Neural cell (in vitro differentiated cells): ENCODE results near the gene VMAC. TPM values are rescaled to one million over a fixed set of nuclear protein-coding genes. Genes with fewer than 3 reads are reported as not detected.
"Not testable (repeated sequence)": the region's sequence is repeated elsewhere in the genome, so short reads cannot be mapped to it uniquely, and the experiment has no call there.

Experiments used
- H2AFZ ChIP-seq: fragments of 200-600, 300-800 bp; sonication (generic), shearing (Covaris generic); 2 replicates; pipeline ENCODE4 v1.6.0; 2014; ENCODE audit warnings: low read depth, mild to moderate bottlenecking, antibody characterized with exemption, low read length, moderate library complexity
- H3F3A ChIP-seq: fragments of 200-600 bp; shearing (Covaris generic); 2 replicates; pipeline ENCODE4 v1.6.1; 2016; ENCODE audit warnings: mild to moderate bottlenecking, moderate library complexity, mixed read lengths, antibody characterized with exemption, low read length; ENCODE audit not compliant: insufficient read depth, poor library complexity, severe bottlenecking
- H3K27ac ChIP-seq: fragments of 200-600, 300-800 bp; sonication (generic), shearing (Covaris generic); 2 replicates; pipeline ENCODE4 v1.5.1; 2014; ENCODE audit warnings: mild to moderate bottlenecking, low read length, moderate library complexity
- H3K27me3 ChIP-seq: fragments of 300-800, 200-600 bp; sonication (generic), shearing (Covaris generic); 2 replicates; pipeline ENCODE4 v1.6.0; 2014; ENCODE audit warnings: mild to moderate bottlenecking, low read depth, low read length, moderate library complexity; ENCODE audit not compliant: insufficient read depth
- H3K36me3 ChIP-seq: fragments of 300-800, 200-600 bp; sonication (generic), shearing (Covaris generic); 2 replicates; pipeline ENCODE4 v1.5.1; 2014; ENCODE audit warnings: mild to moderate bottlenecking, antibody characterized with exemption, low read length, moderate library complexity; ENCODE audit not compliant: insufficient read depth
- H3K4me2 ChIP-seq: fragments of 300-800, 200-600 bp; sonication (generic), shearing (Covaris generic); 2 replicates; pipeline ENCODE4 v1.6.0; 2014; ENCODE audit warnings: mild to moderate bottlenecking, low read length
- H3K4me3 ChIP-seq: fragments of 300-800, 200-600 bp; sonication (generic), shearing (Covaris generic); 2 replicates; pipeline ENCODE4 v1.5.1; 2014; ENCODE audit warnings: mild to moderate bottlenecking, low read length, moderate library complexity
- H3K79me2 ChIP-seq: fragments of 200-600 bp; shearing (Covaris generic); replicated peaks from 2 replicates; pipeline ENCODE4 v1.6.0; 2014; ENCODE audit warnings: mild to moderate bottlenecking, low read length, moderate library complexity; ENCODE audit not compliant: insufficient read depth
- H3K9ac ChIP-seq: fragments of 300-800, 200-600 bp; sonication (generic), shearing (Covaris generic); 2 replicates; pipeline ENCODE4 v1.6.1; 2016; ENCODE audit warnings: mild to moderate bottlenecking, low read length, mixed read lengths
- H3K9me2 ChIP-seq: fragments of 200-600 bp; shearing (Covaris generic); 2 replicates; pipeline ENCODE4 v1.6.1; 2016; ENCODE audit warnings: mild to moderate bottlenecking, low read length, mixed read lengths; ENCODE audit not compliant: insufficient read depth
- H3K9me3 ChIP-seq: fragments of 200-600, 300-800 bp; sonication (generic), shearing (Covaris generic); 2 replicates; pipeline ENCODE4 v1.6.1; 2016; ENCODE audit warnings: mild to moderate bottlenecking, mixed run types, low read length, moderate library complexity, mixed read lengths
- H4K20me1 ChIP-seq: fragments of 200-600 bp; shearing (Covaris generic); 2 replicates; pipeline ENCODE4 v1.6.1; 2016; ENCODE audit warnings: mild to moderate bottlenecking, mixed run types; ENCODE audit not compliant: insufficient read depth
- EP300 ChIP-seq: fragments of 450-650 bp; conservative IDR thresholded peaks from 2 replicates; pipeline ENCODE4 v1.6.1; 2014; ENCODE audit warnings: antibody characterized with exemption, mild to moderate bottlenecking, moderate library complexity; ENCODE audit not compliant: poor library complexity, severe bottlenecking
- EZH2 ChIP-seq: fragments of 200-600, 300-800 bp; shearing (Covaris generic), sonication (generic); IDR thresholded peaks from 2 replicates; pipeline ENCODE4 v1.6.1; 2014; ENCODE audit warnings: antibody characterized with exemption, low read length, borderline replicate concordance, mild to moderate bottlenecking; ENCODE audit not compliant: insufficient read depth, poor library complexity, severe bottlenecking
- MXI1 ChIP-seq: fragments of 450-650 bp; conservative IDR thresholded peaks from 2 replicates; pipeline ENCODE4 v1.6.1; 2014; ENCODE audit warnings: antibody characterized with exemption, mild to moderate bottlenecking; ENCODE audit not compliant: poor library complexity, severe bottlenecking
- POLR2AphosphoS5 ChIP-seq: IDR thresholded peaks from 2 replicates; pipeline ENCODE4 v1.6.1; 2012
- RAD21 ChIP-seq: fragments of 450-650 bp; conservative IDR thresholded peaks from 2 replicates; pipeline ENCODE4 v1.6.1; 2014; ENCODE audit warnings: antibody characterized with exemption, mild to moderate bottlenecking, moderate library complexity
- SMC3 ChIP-seq: fragments of 450-650 bp; conservative IDR thresholded peaks from 2 replicates; pipeline ENCODE4 v1.6.1; 2014; ENCODE audit warnings: antibody characterized with exemption, mild to moderate bottlenecking, moderate library complexity; ENCODE audit not compliant: poor library complexity
- polyA plus RNA-seq: library from polyadenylated mRNA; depleted of rRNA; stranded (reverse); fragments of >200 nt; gene quantifications from 2 replicates; pipeline ENCODE4 v1.2.3, GENCODE V29; 2014
- TF ChIP-seq, protein P1 (sequence below): fragments of 450-650 bp; IDR thresholded peaks from 2 replicates; pipeline ENCODE4 v1.5.1; 2014; ENCODE audit warnings: antibody characterized with exemption, mild to moderate bottlenecking, moderate library complexity; ENCODE audit not compliant: poor library complexity, severe bottlenecking

Gene VMAC
- polyA plus RNA-seq, 1 donor from 2014 or later, result 6.0 TPM

DNA sequence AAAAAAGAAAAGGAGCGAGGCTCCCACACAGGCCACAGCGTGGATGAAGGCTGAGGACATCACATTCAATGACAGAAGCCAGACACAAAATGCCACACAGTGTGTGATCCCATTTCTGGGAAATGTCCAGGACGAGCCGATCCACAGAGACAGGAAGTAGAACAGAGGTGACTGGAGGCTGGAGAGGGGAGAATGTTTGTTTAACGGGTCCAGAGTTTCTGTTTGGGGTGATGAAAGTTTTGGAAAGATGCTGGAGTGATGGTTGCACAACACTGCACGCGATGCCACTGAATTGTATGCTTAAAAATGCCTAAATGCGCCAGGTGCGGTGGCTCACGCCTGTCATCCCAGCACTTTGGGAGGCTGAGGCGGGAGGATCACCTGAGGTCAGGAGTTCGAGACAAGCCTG lies 33.7 kb upstream of the VMAC start:
- no peaks in the 10 kb centered on the region for H3K27me3 ChIP-seq
- no peak overlapping the region for H3K27ac ChIP-seq
- no peak overlapping the region for H3K9ac ChIP-seq
- H3K4me2 ChIP-seq, result no peak overlapping the region
- H3K79me2 ChIP-seq, result no peaks in the 10 kb centered on the region
- no peak overlapping the region for H2AFZ ChIP-seq
- no peaks in the 10 kb centered on the region for H4K20me1 ChIP-seq
- no peak overlapping the region for H3K4me3 ChIP-seq
- no peaks in the 10 kb centered on the region for H3F3A ChIP-seq
- H3K9me3 ChIP-seq, result no peaks in the 10 kb centered on the region
- H3K9me2 ChIP-seq, result no peaks in the 10 kb centered on the region
- H3K36me3 ChIP-seq, result no peaks in the 10 kb centered on the region
- no peak for TF ChIP-seq RAD21
- TF ChIP-seq, protein P1, sequence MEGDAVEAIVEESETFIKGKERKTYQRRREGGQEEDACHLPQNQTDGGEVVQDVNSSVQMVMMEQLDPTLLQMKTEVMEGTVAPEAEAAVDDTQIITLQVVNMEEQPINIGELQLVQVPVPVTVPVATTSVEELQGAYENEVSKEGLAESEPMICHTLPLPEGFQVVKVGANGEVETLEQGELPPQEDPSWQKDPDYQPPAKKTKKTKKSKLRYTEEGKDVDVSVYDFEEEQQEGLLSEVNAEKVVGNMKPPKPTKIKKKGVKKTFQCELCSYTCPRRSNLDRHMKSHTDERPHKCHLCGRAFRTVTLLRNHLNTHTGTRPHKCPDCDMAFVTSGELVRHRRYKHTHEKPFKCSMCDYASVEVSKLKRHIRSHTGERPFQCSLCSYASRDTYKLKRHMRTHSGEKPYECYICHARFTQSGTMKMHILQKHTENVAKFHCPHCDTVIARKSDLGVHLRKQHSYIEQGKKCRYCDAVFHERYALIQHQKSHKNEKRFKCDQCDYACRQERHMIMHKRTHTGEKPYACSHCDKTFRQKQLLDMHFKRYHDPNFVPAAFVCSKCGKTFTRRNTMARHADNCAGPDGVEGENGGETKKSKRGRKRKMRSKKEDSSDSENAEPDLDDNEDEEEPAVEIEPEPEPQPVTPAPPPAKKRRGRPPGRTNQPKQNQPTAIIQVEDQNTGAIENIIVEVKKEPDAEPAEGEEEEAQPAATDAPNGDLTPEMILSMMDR, result no peak
- TF ChIP-seq SMC3, result no peak
- no peak for TF ChIP-seq POLR2AphosphoS5
- no peak for TF ChIP-seq EP300

DNA sequence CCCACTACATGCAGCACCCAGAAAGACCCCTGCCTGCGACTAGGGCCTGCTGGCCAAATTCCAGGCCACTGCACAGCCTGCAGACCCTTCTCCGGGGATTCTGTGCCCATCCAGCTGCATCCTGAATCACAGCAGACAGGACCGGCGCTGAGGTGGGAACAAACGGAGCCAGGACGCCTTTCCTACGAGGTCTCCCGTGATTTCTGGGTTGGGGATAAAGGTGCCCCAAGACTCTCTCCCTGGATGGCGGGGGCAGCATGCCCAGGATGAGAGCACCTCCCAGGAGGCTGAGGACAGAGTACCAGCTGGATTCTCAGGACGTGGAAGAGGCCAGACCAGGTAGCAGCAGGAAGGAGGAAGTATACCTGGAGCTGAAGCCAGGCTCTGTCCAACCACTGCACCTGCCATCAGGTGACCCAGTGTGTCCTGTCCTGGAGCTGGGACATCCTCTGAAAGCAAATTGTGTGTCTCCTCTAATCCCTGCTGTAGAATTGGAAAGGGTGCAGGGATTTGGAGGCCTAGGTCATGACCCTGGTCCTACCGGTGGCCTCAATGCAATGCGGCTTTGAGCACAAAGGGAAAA lies 31.0 kb upstream of the VMAC start:
- TF ChIP-seq, protein P1, result no peak
- TF ChIP-seq SMC3 (no peak), EZH2 (no peak), MXI1 (no peak)
- Histone ChIP-seq H3K4me2 (no peak overlapping the region), H3K79me2 (no peaks in the 10 kb centered on the region), H3K27me3 (no peaks in the 10 kb centered on the region), H3K4me3 (no peak overlapping the region), H3K9me2 (no peaks in the 10 kb centered on the region), H2AFZ (no peak overlapping the region), H3F3A (no peaks in the 10 kb centered on the region), H3K27ac (no peak overlapping the region), H3K9me3 (no peaks in the 10 kb centered on the region), H3K9ac (no peak overlapping the region), H3K36me3 (no peaks in the 10 kb centered on the region), H4K20me1 (no peaks in the 10 kb centered on the region)

DNA sequence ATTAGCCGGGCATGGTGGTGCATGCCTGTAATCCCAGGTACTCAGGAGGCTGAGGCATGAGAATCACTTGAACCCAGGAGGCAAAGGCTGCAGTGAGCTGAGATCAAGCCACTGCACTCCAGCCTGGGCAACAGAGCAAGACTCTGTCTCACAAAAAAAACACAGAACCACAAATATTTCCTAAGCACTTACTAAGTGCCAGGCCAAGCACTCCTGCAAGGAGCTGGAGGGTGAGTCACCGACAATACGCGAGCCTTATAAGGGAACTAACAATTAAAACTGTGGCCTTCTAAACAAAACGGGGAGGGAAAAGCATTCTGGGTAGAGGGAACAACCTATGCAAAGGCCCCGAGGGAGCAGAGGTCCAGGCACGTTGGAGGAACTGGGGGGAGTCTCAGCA lies 30.2 kb upstream of the VMAC start:
- H3K9ac ChIP-seq, H3K27ac ChIP-seq, H3K9me3 ChIP-seq, H3K79me2 ChIP-seq, H2AFZ ChIP-seq, H3F3A ChIP-seq, H4K20me1 ChIP-seq, H3K27me3 ChIP-seq, H3K9me2 ChIP-seq, H3K36me3 ChIP-seq, H3K4me3 ChIP-seq, H3K4me2 ChIP-seq: not testable (repeated sequence)
